HG03469 (cell line): ENCODE measurements around the gene DLX6.

ENCODE experiments used
- ATAC-seq: cut with Tn5 transposase; IDR thresholded peaks from one replicate; pipeline ENCODE4 v1.9.1; 2021; ENCODE audit warnings: mild to moderate bottlenecking, moderate library complexity, moderate number of reproducible peaks; ENCODE audit not compliant: unreplicated experiment

Gene DLX6

GRCh38 chr7:96995406-96996110 is 9.8 kb upstream of the DLX6 start:
- ATAC-seq, result no peak

GRCh38 chr7:96996111-96996957 is 9.0 kb upstream of the DLX6 start:
- ATAC-seq, result no peak

- ATAC-seq, result no peak
Measured at GRCh38 chr7:96996958-96997511, 8.3 kb upstream of the DLX6 start.

- ATAC-seq, result no peak
Measured at GRCh38 chr7:96997512-96998032, 7.8 kb upstream of the DLX6 start.

GRCh38 chr7:96998333-96998732 is 7.0 kb upstream of the DLX6 start:
- ATAC-seq, result no peak

GRCh38 chr7:96998744-96999143 is 6.6 kb upstream of the DLX6 start:
- ATAC-seq, result no peak

GRCh38 chr7:97001221-97001620 is 4.1 kb upstream of the DLX6 start:
- no peak for ATAC-seq

- ATAC-seq, result no peak
Measured at GRCh38 chr7:97001656-97002554, 3.4 kb upstream of the DLX6 start.

GRCh38 chr7:97002555-97003261 is 2.6 kb upstream of the DLX6 start:
- no peak for ATAC-seq

- no peak for ATAC-seq
Measured at GRCh38 chr7:97003262-97004246, 1.8 kb upstream of the DLX6 start.

GRCh38 chr7:97004247-97005182 is 838 bp upstream of the DLX6 start:
- ATAC-seq, result no peak

- no peak for ATAC-seq
Measured at GRCh38 chr7:97006055-97006815, 882 bp downstream of the DLX6 start.

GRCh38 chr7:97006816-97007582 is 1.6 kb downstream of the DLX6 start:
- ATAC-seq, result no peak

- no peak for ATAC-seq
Measured at GRCh38 chr7:97007583-97007861, 2.2 kb downstream of the DLX6 start.

- no peak for ATAC-seq
Measured at GRCh38 chr7:97008275-97008917, 3.0 kb downstream of the DLX6 start.
